GM12873 (cell line): Measurements from ENCODE around the gene XRCC1.

Source experiments
- CTCF ChIP-seq: IDR thresholded peaks from 2 replicates; pipeline ENCODE4 v1.5.1; 2012; ENCODE audit warnings: low read depth, mild to moderate bottlenecking, moderate library complexity, low read length, control low read depth; ENCODE audit not compliant: insufficient read depth; ENCODE audit errors: missing control alignments

The XRCC1 gene

GRCh38 chr19:43592800-43593350 lies 17.5 kb upstream of the XRCC1 start:
- TF ChIP-seq CTCF, result no peak

- TF ChIP-seq CTCF, result no peak
Measured at GRCh38 chr19:43591904-43592772, 16.8 kb upstream of the XRCC1 start.

- TF ChIP-seq CTCF, result no peak
Measured at GRCh38 chr19:43589678-43590077, 14.4 kb upstream of the XRCC1 start.

GRCh38 chr19:43589277-43589676 lies 13.9 kb upstream of the XRCC1 start:
- no peak for TF ChIP-seq CTCF

GRCh38 chr19:43586346-43586745 lies 11.0 kb upstream of the XRCC1 start:
- TF ChIP-seq CTCF, result no peak

- TF ChIP-seq CTCF, result no peak
Measured at GRCh38 chr19:43584484-43584883, 9.2 kb upstream of the XRCC1 start.

GRCh38 chr19:43582495-43582894 lies 7.2 kb upstream of the XRCC1 start:
- no peak for TF ChIP-seq CTCF
